Calu3 (cell line): ENCODE results near the gene DYRK1A. TPM values are rescaled to one million over a fixed set of nuclear protein-coding genes. Genes with fewer than 3 reads are reported as not detected.

Experiments used
- BruUV-seq: library from RNA; stranded (reverse); fragments of 400-500 nt; replicated peaks from 2 replicates; lab custom pipeline; 2021; lab: Mats Ljungman, UMichigan
- CTCF ChIA-PET: fragments of 300-600 bp; sonication (Branson Sonifier 250); formaldehyde crosslinking; loops from one replicate; lab custom pipeline; 2022; ENCODE audit warnings: antibody characterized with exemption; lab: Charles Lee
- DNase-seq: peaks from one replicate; pipeline ENCODE4 v3.0.0; 2022
- H3K27ac Mint-ChIP-seq: one replicate; pipeline ENCODE4 v1.8.0; 2022; ENCODE audit warnings: mixed read lengths; ENCODE audit not compliant: unreplicated experiment
- H3K27me3 Mint-ChIP-seq: one replicate; pipeline ENCODE4 v1.8.0; 2022; ENCODE audit warnings: mixed read lengths; ENCODE audit not compliant: unreplicated experiment
- H3K36me3 Mint-ChIP-seq: one replicate; pipeline ENCODE4 v1.8.0; 2022; ENCODE audit warnings: mild to moderate bottlenecking, moderate library complexity, mixed read lengths; ENCODE audit not compliant: insufficient read depth, unreplicated experiment
- H3K4me1 Mint-ChIP-seq: one replicate; pipeline ENCODE4 v1.8.0; 2022; ENCODE audit warnings: mild to moderate bottlenecking, low read depth, mixed read lengths; ENCODE audit not compliant: unreplicated experiment
- H3K4me3 Mint-ChIP-seq: one replicate; pipeline ENCODE4 v1.8.0; 2022; ENCODE audit warnings: mild to moderate bottlenecking, low read depth, moderate library complexity, mixed read lengths; ENCODE audit not compliant: unreplicated experiment
- H3K9me3 Mint-ChIP-seq: one replicate; pipeline ENCODE4 v1.8.0; 2022; ENCODE audit warnings: low read depth, mixed read lengths; ENCODE audit not compliant: unreplicated experiment
- intact Hi-C: fragments of 100-400 bp; cut with micrococcal nuclease; formaldehyde crosslinking; loops from one replicate; pipeline ENCODE4 v1.10.0; 2022; ENCODE audit not compliant: unreplicated experiment
- total RNA-seq: library from RNA; stranded (reverse); gene quantifications from 2 replicates; pipeline ENCODE4 v1.2.3, GENCODE V29; 2022
- TF ChIP-seq, protein P1 (sequence below): fragments of 200-600 bp; IDR thresholded peaks from one replicate; pipeline ENCODE4 v1.8.0; 2022; ENCODE audit warnings: antibody characterized with exemption; ENCODE audit not compliant: unreplicated experiment

DYRK1A gene
- total RNA-seq, 1 experiment from 2014 or later: 45.4 TPM

DNA sequence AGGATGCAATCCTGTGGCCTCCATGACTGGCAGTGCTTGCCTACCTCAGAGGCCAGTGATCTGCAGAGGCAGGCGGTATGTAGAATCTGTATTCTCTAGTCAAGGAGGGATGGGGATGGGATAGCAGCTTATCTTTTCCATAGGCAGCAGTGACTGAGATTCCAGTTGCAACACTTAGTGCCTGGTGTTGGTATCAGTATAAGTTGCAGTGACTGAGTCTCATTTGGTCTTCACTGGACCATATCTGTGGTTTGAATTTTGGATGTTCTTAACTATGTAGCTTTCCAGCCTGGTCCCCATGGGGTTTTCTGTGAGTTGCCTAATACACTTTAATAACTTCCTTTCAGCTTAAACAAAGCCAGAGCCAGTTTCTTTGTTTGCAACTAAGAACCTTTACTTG is 16.5 kb downstream of the DYRK1A start:
- intact Hi-C loops: no loop called here
- Mint-ChIP-seq H3K4me3 (no peak overlapping the region), H3K36me3 (no peaks in the 10 kb centered on the region), H3K27ac (no peak overlapping the region), H3K9me3 (no peaks in the 10 kb centered on the region), H3K27me3 (no peaks in the 10 kb centered on the region), H3K4me1 (peaks cover 34% of the 10 kb centered on the region)
- TF ChIP-seq, protein P1, sequence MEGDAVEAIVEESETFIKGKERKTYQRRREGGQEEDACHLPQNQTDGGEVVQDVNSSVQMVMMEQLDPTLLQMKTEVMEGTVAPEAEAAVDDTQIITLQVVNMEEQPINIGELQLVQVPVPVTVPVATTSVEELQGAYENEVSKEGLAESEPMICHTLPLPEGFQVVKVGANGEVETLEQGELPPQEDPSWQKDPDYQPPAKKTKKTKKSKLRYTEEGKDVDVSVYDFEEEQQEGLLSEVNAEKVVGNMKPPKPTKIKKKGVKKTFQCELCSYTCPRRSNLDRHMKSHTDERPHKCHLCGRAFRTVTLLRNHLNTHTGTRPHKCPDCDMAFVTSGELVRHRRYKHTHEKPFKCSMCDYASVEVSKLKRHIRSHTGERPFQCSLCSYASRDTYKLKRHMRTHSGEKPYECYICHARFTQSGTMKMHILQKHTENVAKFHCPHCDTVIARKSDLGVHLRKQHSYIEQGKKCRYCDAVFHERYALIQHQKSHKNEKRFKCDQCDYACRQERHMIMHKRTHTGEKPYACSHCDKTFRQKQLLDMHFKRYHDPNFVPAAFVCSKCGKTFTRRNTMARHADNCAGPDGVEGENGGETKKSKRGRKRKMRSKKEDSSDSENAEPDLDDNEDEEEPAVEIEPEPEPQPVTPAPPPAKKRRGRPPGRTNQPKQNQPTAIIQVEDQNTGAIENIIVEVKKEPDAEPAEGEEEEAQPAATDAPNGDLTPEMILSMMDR: no peak
- CTCF ChIA-PET: no interaction called here
- BruUV-seq: no TSS peak
- DNase-seq: no peak

DNA sequence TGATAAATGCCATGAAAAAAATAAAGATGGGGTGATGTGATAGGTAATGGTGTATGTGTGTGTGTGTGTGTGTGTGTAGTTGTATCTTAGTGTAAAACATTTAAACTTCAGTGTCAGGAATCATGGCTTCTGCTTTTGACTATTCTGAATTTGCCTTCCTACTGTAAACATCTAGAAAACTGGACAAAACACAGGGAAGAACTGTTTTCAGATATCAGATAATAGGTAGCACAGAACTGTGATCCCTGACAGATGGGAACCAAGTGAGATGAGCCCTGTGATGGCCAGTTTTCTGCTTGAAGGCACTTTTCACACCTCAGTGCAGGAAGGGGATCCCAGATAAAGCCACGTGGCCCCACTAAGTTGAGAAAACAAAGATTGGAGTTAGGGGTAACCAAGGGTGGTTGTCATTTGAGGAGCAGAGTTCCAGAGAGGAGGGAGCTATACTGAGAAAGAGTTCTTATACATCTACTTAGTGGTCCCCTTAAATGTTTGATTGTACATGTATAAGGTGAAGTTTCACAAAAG is 17.3 kb downstream of the DYRK1A start:
- Mint-ChIP-seq H3K27ac (no peak overlapping the region), H3K36me3 (no peaks in the 10 kb centered on the region), H3K4me1 (peaks cover 27% of the 10 kb centered on the region), H3K27me3 (no peaks in the 10 kb centered on the region), H3K9me3 (no peaks in the 10 kb centered on the region), H3K4me3 (no peak overlapping the region)
- DNase-seq: no peak
- TF ChIP-seq, protein P1: no peak
- BruUV-seq: no TSS peak
- CTCF ChIA-PET: no interaction called here
- intact Hi-C loops: no loop called here

DNA sequence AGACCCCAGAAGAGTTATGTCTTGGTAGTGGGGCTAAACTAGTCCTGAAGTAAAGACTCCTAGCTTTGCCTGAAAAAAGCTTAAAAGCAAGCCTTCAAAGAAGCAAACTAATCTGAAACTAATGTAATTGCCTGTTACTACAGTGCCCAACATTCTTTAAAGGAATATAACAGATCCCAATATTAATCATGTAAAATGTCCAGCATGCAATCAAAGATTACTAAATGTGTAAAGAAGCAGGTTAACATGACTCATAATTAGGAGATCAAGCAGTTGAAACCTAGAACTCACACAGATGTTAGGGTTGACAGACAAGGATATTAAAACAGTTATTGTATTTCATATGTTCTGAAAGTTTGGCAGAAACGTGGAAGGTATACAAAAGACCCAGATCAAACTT is 17.8 kb downstream of the DYRK1A start:
- H3K9me3 Mint-ChIP-seq: no peaks in the 10 kb centered on the region
- H3K27me3 Mint-ChIP-seq: no peaks in the 10 kb centered on the region
- peaks cover 21% of the 10 kb centered on the region for H3K4me1 Mint-ChIP-seq
- no peak overlapping the region for H3K4me3 Mint-ChIP-seq
- intact Hi-C loops: no loop called here
- TF ChIP-seq, protein P1: no peak
- BruUV-seq: no TSS peak
- CTCF ChIA-PET: no interaction called here
- H3K36me3 Mint-ChIP-seq: no peaks in the 10 kb centered on the region
- DNase-seq: no peak
- H3K27ac Mint-ChIP-seq: no peak overlapping the region

DNA sequence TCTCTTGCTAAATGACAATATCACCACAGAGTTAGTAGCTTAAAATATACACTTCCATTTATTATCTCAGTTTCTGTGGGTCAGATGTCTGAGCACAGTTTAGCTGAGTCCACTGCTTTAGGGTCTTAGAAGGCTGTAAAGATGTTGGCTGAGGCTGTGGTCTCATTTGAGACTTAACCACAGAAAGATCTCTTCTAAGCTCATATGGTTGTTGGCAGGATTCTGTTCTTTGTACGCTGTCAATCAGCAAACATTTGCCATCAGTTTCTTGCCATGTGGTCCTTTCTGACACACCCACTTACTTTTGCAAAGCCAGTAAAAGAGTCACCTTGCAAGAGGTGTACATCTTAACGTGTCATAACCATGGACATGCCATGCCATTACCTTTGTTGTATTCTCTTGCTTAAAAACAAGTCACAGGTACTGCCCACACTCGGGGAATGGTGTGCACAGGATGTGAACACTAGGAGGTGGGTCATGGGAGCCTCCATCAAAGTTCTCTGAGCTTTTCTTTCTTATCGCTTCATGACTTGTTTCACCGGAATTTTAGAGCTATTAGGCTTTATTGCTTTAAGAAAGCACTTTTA is 18.7 kb downstream of the DYRK1A start:
- TF ChIP-seq, protein P1: no peak
- intact Hi-C loops: no loop called here
- no peaks in the 10 kb centered on the region for H3K27me3 Mint-ChIP-seq
- no TSS peak for BruUV-seq
- no peak overlapping the region for H3K27ac Mint-ChIP-seq
- no peak for DNase-seq
- no peaks in the 10 kb centered on the region for H3K36me3 Mint-ChIP-seq
- peaks cover 15% of the 10 kb centered on the region for H3K4me1 Mint-ChIP-seq
- H3K4me3 Mint-ChIP-seq: no peak overlapping the region
- H3K9me3 Mint-ChIP-seq: no peaks in the 10 kb centered on the region
- CTCF ChIA-PET: interaction anchor here (0.7 kb wide), 1 partner anchor 10 kb away, joined by 3 read pairs; no protein-coding TSS in a partner anchor
